Stimulated activated naive CD8-positive, alpha-beta T cell treated with anti-CD3 and anti-CD28 coated beads, Interleukin-15, amount 100 ng/mL, for 72 hours (primary cell): ENCODE results near the gene SH3RF2.

Experiments
- ATAC-seq: fragments of 150-1000 bp; cut with Tn5 transposase; 2 replicates; pipeline ENCODE4 v1.10.0; 2021; ENCODE audit warnings: mild to moderate bottlenecking, moderate library complexity
- DNase-seq, 2 donors: peaks; one replicate each; pipeline ENCODE4 v3.0.0; 2021 to 2022
- H3K27ac Mint-ChIP-seq, 2 donors: one replicate each; pipeline ENCODE4 v1.8.0; 2022; ENCODE audit warnings: mild to moderate bottlenecking in 2 of 2, mixed read lengths in 2 of 2, moderate library complexity in 2 of 2
- H3K27me3 Mint-ChIP-seq: one replicate; pipeline ENCODE4 v1.8.0; 2022; ENCODE audit warnings: mixed read lengths
- H3K4me1 Mint-ChIP-seq: one replicate; pipeline ENCODE4 v1.8.0; 2022; ENCODE audit warnings: mild to moderate bottlenecking, mixed read lengths
- H3K4me3 Mint-ChIP-seq, 2 donors: one replicate each; pipeline ENCODE4 v1.8.0; 2022; ENCODE audit warnings: mild to moderate bottlenecking in 2 of 2, mixed read lengths in 2 of 2, moderate library complexity in 1 of 2
- H3K9me3 Mint-ChIP-seq, 2 donors: one replicate each; pipeline ENCODE4 v1.8.0; 2022; ENCODE audit warnings: mixed read lengths in 2 of 2

The SH3RF2 gene

GRCh38 chr5:146073239-146073900, 137.0 kb downstream of the SH3RF2 start:
- Mint-ChIP-seq H3K4me1 (no peaks in the 10 kb centered on the region), H3K9me3 (no peaks in the 10 kb centered on the region), H3K4me3 (no peak overlapping the region), H3K27ac (no peak overlapping the region), H3K27me3 (peaks cover 30% of the 10 kb centered on the region)
- DNase-seq, result no peak
- ATAC-seq, result no peak

- ATAC-seq (no peak), DNase-seq (no peak)
- peaks cover 12% of the 10 kb centered on the region for H3K4me1 Mint-ChIP-seq
- peaks cover 37% of the 10 kb centered on the region for H3K27me3 Mint-ChIP-seq
- H3K4me3 Mint-ChIP-seq, result no peak overlapping the region
- H3K27ac Mint-ChIP-seq, result no peak overlapping the region
- no peaks in the 10 kb centered on the region for H3K9me3 Mint-ChIP-seq
Measured at GRCh38 chr5:146076028-146076427, 139.7 kb downstream of the SH3RF2 start.

GRCh38 chr5:146076455-146076854, 140.1 kb downstream of the SH3RF2 start:
- Mint-ChIP-seq H3K27me3 (peaks cover 39% of the 10 kb centered on the region), H3K9me3 (no peaks in the 10 kb centered on the region), H3K4me1 (peaks cover 12% of the 10 kb centered on the region), H3K27ac (no peak overlapping the region), H3K4me3 (no peak overlapping the region)
- ATAC-seq (no peak), DNase-seq (no peak)

- Mint-ChIP-seq H3K4me3 (no peak overlapping the region), H3K27ac (no peak overlapping the region), H3K9me3 (no peaks in the 10 kb centered on the region), H3K27me3 (peaks cover 51% of the 10 kb centered on the region), H3K4me1 (peaks cover 12% of the 10 kb centered on the region)
- ATAC-seq (no peak), DNase-seq (no peak)
Measured at GRCh38 chr5:146078566-146078965, 142.2 kb downstream of the SH3RF2 start.

DNA sequence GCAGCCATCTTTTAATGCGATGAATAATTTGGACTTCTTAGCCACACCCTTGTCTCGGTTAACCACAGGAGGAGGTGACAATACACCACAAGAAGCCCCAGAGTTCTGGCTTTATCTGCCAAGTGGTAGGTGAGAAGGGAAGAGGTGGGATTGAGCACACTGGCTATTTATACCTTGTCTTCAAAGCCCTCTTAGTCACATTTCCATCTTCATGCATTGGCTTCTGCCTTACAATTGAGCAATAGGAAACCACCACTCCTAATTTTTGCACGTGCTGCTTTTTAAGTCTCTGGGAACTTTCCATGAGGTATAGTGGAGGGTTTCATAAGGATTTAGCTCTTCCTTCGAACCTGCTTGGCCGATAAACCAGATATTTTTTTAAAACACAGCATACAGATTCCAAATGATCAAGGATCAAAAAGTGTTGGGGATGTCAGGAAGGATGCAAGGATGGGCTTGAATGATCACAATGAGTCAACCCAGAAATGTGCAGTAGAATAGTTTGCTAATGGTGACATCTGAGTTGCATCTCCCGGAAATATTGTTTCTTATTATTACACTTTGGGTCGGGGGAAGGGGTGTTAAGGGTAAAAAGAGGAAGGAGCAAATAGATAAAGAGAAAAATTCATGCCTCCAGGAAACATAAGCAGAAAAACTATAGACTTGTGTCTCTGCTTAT, 143.5 kb downstream of the SH3RF2 start:
- ATAC-seq, result peak; percentile 70
- peaks cover 54% of the 10 kb centered on the region for H3K27me3 Mint-ChIP-seq
- no peak overlapping the region for H3K27ac Mint-ChIP-seq
- H3K4me3 Mint-ChIP-seq, result no peak overlapping the region
- peaks cover 12% of the 10 kb centered on the region for H3K4me1 Mint-ChIP-seq
- H3K9me3 Mint-ChIP-seq, result no peaks in the 10 kb centered on the region
- DNase-seq, result peak in 1 of 2 donors; percentile 4

- H3K27ac Mint-ChIP-seq, result no peak overlapping the region
- H3K27me3 Mint-ChIP-seq, result peaks cover 47% of the 10 kb centered on the region
- DNase-seq, result no peak
- no peak for ATAC-seq
- no peaks in the 10 kb centered on the region for H3K9me3 Mint-ChIP-seq
- peaks cover 12% of the 10 kb centered on the region for H3K4me1 Mint-ChIP-seq
- no peak overlapping the region for H3K4me3 Mint-ChIP-seq
Measured at GRCh38 chr5:146081556-146081955, 145.2 kb downstream of the SH3RF2 start.

DNA sequence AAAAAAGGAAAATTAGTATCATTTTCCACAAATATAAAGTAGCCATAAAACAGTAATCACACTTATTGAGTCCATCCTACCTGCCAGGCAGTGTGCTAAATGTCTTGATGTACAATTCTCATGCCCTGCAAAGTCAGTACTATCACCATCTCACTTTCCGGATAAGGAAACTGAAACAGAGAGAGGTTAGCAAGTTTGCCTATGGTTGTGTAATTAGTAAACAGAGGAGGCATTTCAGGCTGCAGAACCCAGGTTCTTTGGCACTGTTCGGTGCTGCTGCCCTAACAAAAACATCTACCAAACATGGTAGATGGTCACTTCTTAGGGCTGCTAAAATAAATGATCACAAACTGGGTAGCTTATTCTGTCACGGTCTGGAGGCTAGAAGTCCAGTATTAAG, 146.4 kb downstream of the SH3RF2 start:
- no peak for DNase-seq
- ATAC-seq, result no peak
- H3K9me3 Mint-ChIP-seq, result no peaks in the 10 kb centered on the region
- no peak overlapping the region for H3K4me3 Mint-ChIP-seq
- H3K4me1 Mint-ChIP-seq, result peaks cover 12% of the 10 kb centered on the region
- no peak overlapping the region for H3K27ac Mint-ChIP-seq
- H3K27me3 Mint-ChIP-seq, result peaks cover 44% of the 10 kb centered on the region

DNA sequence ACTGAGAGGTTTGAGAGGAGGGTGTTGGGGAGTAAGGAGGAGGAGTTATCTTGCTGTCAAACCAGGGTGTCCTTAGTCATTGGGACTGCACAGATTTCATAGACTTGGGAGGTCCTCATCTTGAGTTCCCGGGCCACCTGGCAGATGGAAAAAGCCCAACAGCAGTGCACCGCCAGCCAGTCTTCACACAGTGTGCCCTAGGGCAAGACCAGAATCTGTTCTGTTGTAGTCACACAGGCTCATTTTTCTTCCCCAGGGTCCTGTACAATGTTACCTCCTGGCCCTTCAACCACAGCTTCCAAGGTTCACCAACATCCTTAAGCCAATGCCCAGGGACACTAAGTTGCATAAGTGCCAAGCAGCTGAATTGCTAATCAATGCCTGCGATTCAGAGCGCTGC, 148.0 kb downstream of the SH3RF2 start:
- Mint-ChIP-seq H3K27me3 (peaks cover 30% of the 10 kb centered on the region), H3K27ac (no peak overlapping the region), H3K4me1 (peaks cover 9% of the 10 kb centered on the region), H3K9me3 (no peaks in the 10 kb centered on the region), H3K4me3 (no peak overlapping the region)
- DNase-seq, result no peak
- ATAC-seq, result no peak

DNA sequence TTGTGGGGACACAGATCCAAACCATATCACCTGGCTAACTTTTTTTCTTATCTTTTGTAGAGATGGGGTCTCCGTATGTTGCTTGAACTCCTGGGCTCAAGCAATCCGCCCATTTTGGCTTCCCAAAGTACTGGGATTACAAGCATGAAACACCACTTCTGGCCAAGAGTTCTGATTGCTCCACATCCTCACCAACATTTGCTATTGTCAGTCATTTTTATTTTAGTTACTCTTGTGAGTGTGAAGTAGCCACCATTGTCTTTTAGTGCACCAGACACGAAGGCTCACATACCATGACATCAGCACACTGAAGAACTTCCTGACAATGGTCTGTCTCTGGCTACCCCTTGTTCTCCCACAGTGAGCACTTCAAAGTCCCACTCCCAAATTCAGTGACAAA, 151.7 kb downstream of the SH3RF2 start:
- H3K27ac Mint-ChIP-seq, result no peak overlapping the region
- ATAC-seq, result no peak
- no peak for DNase-seq

DNA sequence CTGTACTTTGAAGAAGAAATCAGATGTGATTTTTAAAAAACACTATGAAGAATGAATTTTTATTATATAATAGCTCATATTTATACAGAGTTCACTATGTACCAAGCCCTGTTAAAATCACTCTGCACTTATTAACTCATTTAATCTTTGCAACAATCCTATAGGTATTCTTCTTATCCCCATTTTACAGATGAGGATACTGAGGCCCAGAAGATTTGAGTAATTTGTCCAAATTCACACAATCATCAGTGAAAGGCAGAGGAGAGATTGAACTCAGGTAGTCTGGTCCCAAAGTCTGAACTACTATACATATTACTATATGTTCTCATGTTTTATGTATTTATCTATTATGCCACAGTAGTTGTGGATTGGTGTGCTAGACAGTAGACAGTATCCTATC, 152.9 kb downstream of the SH3RF2 start:
- Mint-ChIP-seq H3K9me3 (no peaks in the 10 kb centered on the region), H3K4me1 (no peaks in the 10 kb centered on the region)

More for the DNA sequence above, 151.7 kb downstream of the SH3RF2 start:
- H3K9me3 Mint-ChIP-seq, result no peaks in the 10 kb centered on the region
- peaks cover 8% of the 10 kb centered on the region for H3K27me3 Mint-ChIP-seq
- H3K4me1 Mint-ChIP-seq, result no peaks in the 10 kb centered on the region
- no peak overlapping the region for H3K4me3 Mint-ChIP-seq

DNA sequence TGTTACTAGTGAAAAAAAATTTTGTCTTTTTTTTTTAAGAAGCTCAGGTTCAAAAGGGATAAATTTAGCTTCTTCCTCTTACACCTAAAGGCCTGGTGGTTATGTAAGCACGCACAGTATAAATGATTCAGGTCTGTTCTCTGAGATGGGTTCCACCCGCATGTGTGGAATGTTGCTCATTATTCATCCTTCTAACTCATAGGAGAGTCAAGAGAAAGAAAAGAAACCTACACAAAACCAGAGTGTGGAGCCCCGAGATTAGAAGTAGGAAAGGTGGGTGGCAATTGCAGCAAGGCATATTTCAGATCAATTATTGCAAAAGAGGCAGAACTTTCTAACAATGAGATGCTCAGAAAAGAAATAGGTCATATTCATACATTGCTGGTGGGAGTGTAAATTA, 155.5 kb downstream of the SH3RF2 start:
- ATAC-seq (no peak), DNase-seq (no peak)
- no peak overlapping the region for H3K27ac Mint-ChIP-seq
- H3K9me3 Mint-ChIP-seq, result no peaks in the 10 kb centered on the region
- H3K4me1 Mint-ChIP-seq, result no peaks in the 10 kb centered on the region
- H3K4me3 Mint-ChIP-seq, result no peak overlapping the region
- no peaks in the 10 kb centered on the region for H3K27me3 Mint-ChIP-seq

More for the DNA sequence above, 152.9 kb downstream of the SH3RF2 start:
- ATAC-seq (no peak), DNase-seq (no peak)
- H3K27me3 Mint-ChIP-seq, result no peaks in the 10 kb centered on the region
- H3K4me3 Mint-ChIP-seq, result no peak overlapping the region
- no peak overlapping the region for H3K27ac Mint-ChIP-seq

- DNase-seq (no peak), ATAC-seq (no peak)
- Mint-ChIP-seq H3K4me3 (no peak overlapping the region), H3K9me3 (no peaks in the 10 kb centered on the region), H3K27ac (no peak overlapping the region), H3K4me1 (no peaks in the 10 kb centered on the region), H3K27me3 (no peaks in the 10 kb centered on the region)
Measured at GRCh38 chr5:146098047-146098446, 161.7 kb downstream of the SH3RF2 start.

- Mint-ChIP-seq H3K4me1 (no peaks in the 10 kb centered on the region), H3K27ac (no peak overlapping the region), H3K4me3 (no peak overlapping the region), H3K27me3 (no peaks in the 10 kb centered on the region), H3K9me3 (no peaks in the 10 kb centered on the region)
- DNase-seq, result no peak
- ATAC-seq, result no peak
Measured at GRCh38 chr5:146101646-146102045, 165.3 kb downstream of the SH3RF2 start.

DNA sequence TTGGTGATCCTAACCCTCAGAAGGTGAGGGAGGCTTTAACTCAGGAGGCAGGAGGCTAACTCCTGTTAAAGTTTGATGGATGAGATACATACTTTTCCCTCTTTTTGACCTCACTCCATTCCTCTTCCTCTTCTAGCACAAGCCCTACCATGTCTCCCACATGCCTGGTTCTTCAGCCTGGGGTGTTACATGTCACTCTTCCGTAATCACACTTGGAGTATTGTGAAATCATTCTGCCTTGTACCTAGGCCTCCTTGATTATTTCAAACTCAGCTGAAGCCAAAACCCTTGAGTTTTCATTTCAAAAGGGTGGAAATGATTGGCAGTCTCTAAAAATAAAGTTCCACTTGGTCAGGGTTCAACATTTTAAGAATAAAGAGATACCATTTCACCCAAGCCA, 167.2 kb downstream of the SH3RF2 start:
- Mint-ChIP-seq H3K9me3 (no peaks in the 10 kb centered on the region), H3K27me3 (no peaks in the 10 kb centered on the region), H3K27ac (no peak overlapping the region), H3K4me1 (no peaks in the 10 kb centered on the region), H3K4me3 (no peak overlapping the region)
- ATAC-seq, result no peak
- DNase-seq, result no peak

- H3K27me3 Mint-ChIP-seq, result no peaks in the 10 kb centered on the region
- H3K4me3 Mint-ChIP-seq, result no peak within 1 kb of the TSS
Measured at GRCh38 chr5:146105477-146105876, 169.1 kb downstream of the SH3RF2 start, which contains the start of gene PLAC8L1. PLAC8L1 (minus strand) TSS chr5:146105577; CDS start chr5:146104311, 1,266 bp downstream.

DNA sequence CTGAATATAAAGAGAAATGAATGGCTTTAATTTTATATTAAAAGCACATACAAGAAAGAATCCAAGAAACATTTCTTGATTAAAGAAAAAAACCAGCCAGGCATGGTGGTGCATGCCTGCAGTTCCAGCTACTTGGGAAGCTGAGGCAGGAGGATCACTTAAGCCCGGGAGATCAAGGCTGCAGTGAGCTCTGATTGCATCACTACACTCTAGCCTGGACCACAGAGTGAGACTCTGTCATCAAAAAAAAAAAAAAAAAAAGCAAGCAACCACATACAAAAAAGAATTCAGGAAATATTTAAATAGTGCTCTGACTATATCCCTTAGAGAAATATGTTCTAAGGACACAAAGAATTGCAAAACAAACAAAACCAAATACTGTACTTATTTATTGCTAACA, 171.5 kb downstream of the SH3RF2 start:
- ATAC-seq, result no peak
- DNase-seq, result no peak
- no peaks in the 10 kb centered on the region for H3K4me1 Mint-ChIP-seq
- no peak overlapping the region for H3K27ac Mint-ChIP-seq
- H3K4me3 Mint-ChIP-seq, result no peak overlapping the region
- H3K9me3 Mint-ChIP-seq, result no peaks in the 10 kb centered on the region
- H3K27me3 Mint-ChIP-seq, result no peaks in the 10 kb centered on the region

More at GRCh38 chr5:146105477-146105876, 169.1 kb downstream of the SH3RF2 start, which contains the start of gene PLAC8L1:
- DNase-seq, result no peak
- no peaks in the 10 kb centered on the region for H3K9me3 Mint-ChIP-seq
- H3K4me1 Mint-ChIP-seq, result no peaks in the 10 kb centered on the region
- H3K27ac Mint-ChIP-seq, result no peak within 1 kb of the TSS
- ATAC-seq, result no peak
